Pericardium fibroblast (primary cell): Measurements from ENCODE around the gene ZBTB8OS. TPM values are rescaled to one million over a fixed set of nuclear protein-coding genes. Genes with fewer than 3 reads are reported as not detected.

Experiments
- total RNA-seq: library from RNA; depleted of rRNA; stranded (reverse); fragments of >200 nt; gene quantifications from 2 replicates; pipeline ENCODE4 v1.2.3, GENCODE V29; 2015

The ZBTB8OS gene
- 11.9 and 28.7 TPM in 2 replicates for total RNA-seq

DNA sequence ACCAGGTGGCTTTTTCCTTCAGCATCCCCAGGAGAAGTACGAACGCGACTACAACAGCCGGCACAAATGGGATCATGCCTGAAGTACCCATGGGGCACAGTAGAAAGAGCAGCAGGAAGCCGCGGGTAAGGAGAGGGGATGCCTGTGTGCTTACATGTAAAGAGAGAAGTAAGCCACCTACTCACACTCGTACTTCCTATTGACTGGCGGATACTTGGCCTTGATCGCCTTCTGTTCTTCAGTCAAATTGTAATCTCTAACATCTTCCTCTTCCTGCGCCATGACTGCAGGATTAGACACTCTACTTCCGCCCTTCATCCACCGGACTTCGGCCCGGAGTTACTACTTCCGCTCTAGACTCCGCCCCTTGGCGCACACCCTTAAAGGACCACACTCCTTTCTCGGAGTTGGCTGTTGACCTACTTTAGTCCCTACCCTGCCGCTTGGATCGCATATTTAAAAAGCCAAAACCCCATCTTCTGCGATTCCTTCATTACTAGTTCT lies at the start of gene ZBTB8OS:
Gene ZBTB8OS, minus strand, starts transcription at position 303 of the 504 bp plus-strand sequence. Its CDS starts 21 bp downstream, at position 282.

DNA sequence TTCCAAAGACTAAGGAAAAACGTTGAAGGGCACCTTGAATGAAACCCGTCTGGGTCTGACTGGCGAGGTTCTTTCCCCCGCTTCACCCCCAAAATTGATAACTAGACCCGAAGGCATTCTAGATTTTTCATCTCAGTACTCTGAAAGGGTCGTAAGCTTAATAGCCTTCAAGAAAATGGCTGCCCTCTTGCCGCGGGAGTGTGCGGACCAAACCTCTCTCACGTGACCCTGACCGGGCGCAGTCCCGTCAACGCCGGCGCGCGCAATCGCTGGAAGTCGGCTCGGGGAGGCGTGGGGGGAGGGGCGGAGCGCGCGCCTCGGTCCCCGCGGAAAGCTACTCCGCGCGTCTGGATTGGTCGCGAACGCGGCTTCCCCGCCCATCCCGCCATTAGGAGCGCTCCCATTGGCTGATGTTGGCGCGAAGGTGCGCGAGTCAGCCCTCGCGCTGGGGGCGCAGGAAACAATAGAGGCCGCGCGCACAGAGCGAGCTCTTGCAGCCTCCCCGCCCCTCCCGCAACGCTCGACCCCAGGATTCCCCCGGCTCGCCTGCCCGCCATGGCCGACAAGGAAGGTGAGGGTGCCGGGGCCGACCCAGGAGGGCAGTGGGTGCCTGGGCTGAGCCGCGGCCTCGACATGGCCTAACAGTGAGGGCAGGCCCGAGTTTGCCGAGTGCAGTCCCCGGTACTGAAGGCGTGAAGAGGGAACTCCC lies 556 bp upstream of the ZBTB8OS start, which contains the start of gene RBBP4:
Gene RBBP4, plus strand, starts transcription at position 457 of the 709 bp plus-strand sequence. Its CDS starts 99 bp downstream, at position 556.

Other genes with a start within 250 kb of the ZBTB8OS start
- gene ZBTB8B, start 185.5 kb downstream of the ZBTB8OS start, total RNA-seq, result not detected in 2 replicates
- gene ZBTB8A, start 111.1 kb downstream of the ZBTB8OS start, total RNA-seq, result 3.1 and 4.9 TPM in 2 replicates
- gene RBBP4, start 658 bp upstream of the ZBTB8OS start, total RNA-seq, result 105 and 115 TPM in 2 replicates
- gene SYNC, start 52.2 kb upstream of the ZBTB8OS start, total RNA-seq, result 37.6 and 80.6 TPM in 2 replicates
- 134 and 153 TPM in 2 replicates for gene YARS1, start 166.8 kb upstream of the ZBTB8OS start, total RNA-seq
- gene S100PBP, start 167.1 kb upstream of the ZBTB8OS start, total RNA-seq, result 17.0 and 20.4 TPM in 2 replicates
- 1.3 and 2.9 TPM in 2 replicates for gene FNDC5, start 220.4 kb upstream of the ZBTB8OS start, total RNA-seq
- not detected in 2 replicates for gene HPCA, start 235.9 kb upstream of the ZBTB8OS start, total RNA-seq